Thymus (tissue), 11 donors: ENCODE results near the gene TDRD10. TPM values are rescaled to one million over a fixed set of nuclear protein-coding genes. Genes with fewer than 3 reads are reported as not detected.
A peak's percentile ranks its signal among the peaks of the same experiment; 100 is the strongest.

ENCODE experiments used
- DNase-seq, 9 donors: peaks; one replicate each; pipeline ENCODE4 v3.0.0-alpha.2; 2013; ENCODE audit warnings: low spot score in 9 of 9, low read depth in 6 of 9, missing footprints in 1 of 9
- H3K27ac ChIP-seq, 2 donors: one replicate each; pipeline ENCODE4 v1.5.1; 2013; ENCODE audit warnings: control low read depth in 1 of 2, low read depth in 1 of 2, low read length in 1 of 2, mild to moderate bottlenecking in 1 of 2, moderate library complexity in 1 of 2
- H3K27me3 ChIP-seq, 2 donors: one replicate each; pipeline ENCODE4 v1.5.1; 2013; ENCODE audit warnings: low read length in 1 of 2; ENCODE audit not compliant: control insufficient read depth in 2 of 2, insufficient read depth in 1 of 2
- H3K36me3 ChIP-seq, 2 donors: one replicate each; pipeline ENCODE4 v1.5.1; 2013; ENCODE audit warnings: low read length in 1 of 2, mild to moderate bottlenecking in 1 of 2, moderate library complexity in 1 of 2; ENCODE audit not compliant: control insufficient read depth in 2 of 2, insufficient read depth in 2 of 2
- H3K4me1 ChIP-seq, 2 donors: one replicate each; pipeline ENCODE4 v1.5.1; 2013; ENCODE audit warnings: low read length in 2 of 2; ENCODE audit not compliant: control insufficient read depth in 2 of 2, insufficient read depth in 2 of 2
- H3K4me3 ChIP-seq, 2 donors: one replicate each; pipeline ENCODE4 v1.5.1; 2013; ENCODE audit warnings: low read length in 2 of 2, control low read depth in 1 of 2, mild to moderate bottlenecking in 1 of 2
- H3K9me3 ChIP-seq, 2 donors: one replicate each; pipeline ENCODE4 v1.5.1; 2013; ENCODE audit warnings: low read length in 1 of 2, mild to moderate bottlenecking in 1 of 2; ENCODE audit not compliant: control insufficient read depth in 2 of 2, insufficient read depth in 1 of 2
- WGBS: extraction: QIAGEN DNeasy Blood & Tissue Kit; methylation state at CpG from one replicate; pipeline ENCODE4 v1.1.7; 2013; 5-methylcytosine and 5-hydroxymethylcytosine counted together
- polyA plus RNA-seq: library from polyadenylated mRNA; stranded (reverse); fragments of 200-250 nt; gene quantifications from one replicate; pipeline ENCODE4 v1.2.3, GENCODE V29; 2013
- total RNA-seq: library from RNA; stranded (reverse); fragments of 120-200 nt; gene quantifications from one replicate; pipeline ENCODE4 v1.2.4, GENCODE V29; 2013
- donor health status: healthy.

TDRD10 gene
- total and polyA plus RNA-seq, 2 donors: 0.47 to 12.2 TPM

DNA sequence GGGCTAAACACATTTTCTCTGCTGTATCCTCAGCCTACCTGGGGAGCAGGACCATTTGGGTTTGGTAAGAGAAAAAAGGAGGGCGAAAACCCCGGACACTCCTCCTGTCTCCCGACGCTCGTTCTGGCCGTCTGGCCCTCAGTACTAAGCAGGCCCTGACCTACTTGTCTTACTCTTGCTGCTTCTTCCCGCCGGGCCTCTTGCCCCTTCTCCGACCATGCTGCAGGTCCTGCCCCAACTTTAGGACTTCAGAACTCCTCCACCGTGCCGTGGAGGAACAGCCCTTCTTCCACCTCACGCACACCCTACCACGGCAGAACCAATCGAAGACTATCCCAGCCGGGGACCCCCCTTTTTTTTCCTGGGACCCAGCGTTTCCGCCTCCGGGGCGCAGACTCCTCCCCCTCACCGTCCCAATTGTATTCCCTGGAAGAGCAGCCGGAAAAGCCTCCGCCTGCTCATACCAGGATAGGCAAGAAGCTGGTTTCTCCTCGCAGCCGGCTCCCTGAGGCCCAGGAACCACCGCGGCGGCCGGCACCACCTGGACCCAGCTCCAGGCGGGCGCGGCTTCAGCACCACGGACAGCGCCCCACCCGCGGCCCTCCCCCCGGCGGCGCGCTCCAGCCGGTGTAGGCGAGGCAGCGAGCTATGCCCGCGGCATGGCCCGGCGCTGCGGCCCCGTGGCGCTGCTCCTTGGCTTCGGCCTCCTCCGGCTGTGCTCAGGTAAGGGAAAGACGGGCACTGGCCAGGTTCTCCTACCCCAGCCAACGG lies 65.6 kb downstream of the TDRD10 start, which contains the start of gene CHRNB2:
Gene CHRNB2, plus strand, starts transcription at position 393 of the 771 bp plus-strand sequence. Its CDS starts 267 bp downstream, at position 660.
- H3K27ac ChIP-seq: no peak within 1 kb of the TSS
- no peaks in the 10 kb centered on the region for H3K36me3 ChIP-seq
- no peak within 1 kb of the TSS for H3K4me3 ChIP-seq
- peaks cover 25 to 46% of the 10 kb centered on the region in 2 donors for H3K27me3 ChIP-seq
- 3% methylated on average over 53 of the region's 53 CpGs for WGBS
- DNase-seq: peak in 7 of 9 donors; percentile 32 to 80 (median 63)
- H3K9me3 ChIP-seq: peaks cover 0 to 4% of the 10 kb centered on the region in 2 donors
- peaks cover 7 to 8% of the 10 kb centered on the region in 2 donors for H3K4me1 ChIP-seq

DNA sequence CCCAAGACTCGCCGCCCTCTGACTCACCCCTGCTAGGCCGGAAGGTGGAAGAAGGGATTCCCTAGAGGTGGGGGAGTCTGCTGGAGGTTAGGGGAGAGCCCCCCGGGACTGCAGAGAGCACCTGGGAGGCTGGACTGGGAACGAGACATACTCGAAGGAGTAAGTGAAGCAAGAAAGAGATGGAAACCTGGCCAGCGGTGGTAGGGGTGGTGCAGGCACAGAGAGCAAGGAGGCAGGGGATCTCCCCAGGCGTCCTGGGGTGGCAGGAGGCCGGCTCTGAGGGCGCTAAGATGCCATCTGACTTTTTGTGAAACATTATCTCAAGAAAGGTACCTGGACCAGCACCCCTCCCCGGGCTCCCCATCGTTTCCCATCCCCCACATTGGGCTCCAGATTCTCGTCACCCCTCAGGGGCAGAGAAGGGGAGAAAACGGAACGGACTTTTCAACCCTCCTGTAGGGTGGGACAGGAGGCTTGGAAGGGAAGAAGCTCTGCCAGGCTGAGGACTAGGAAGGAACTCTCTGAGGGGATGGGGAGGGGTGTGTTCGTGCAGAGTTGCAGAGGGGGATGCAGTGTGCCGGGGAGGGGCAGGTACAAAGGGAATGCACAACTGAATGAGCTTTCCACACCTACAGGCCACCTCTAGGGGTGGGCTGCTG lies 66.3 kb downstream of the TDRD10 start:
- Histone ChIP-seq H3K4me3 (no peak overlapping the region), H3K4me1 (peaks cover 7 to 8% of the 10 kb centered on the region in 2 donors), H3K27ac (no peak overlapping the region), H3K27me3 (peaks cover 25 to 46% of the 10 kb centered on the region in 2 donors), H3K36me3 (no peaks in the 10 kb centered on the region), H3K9me3 (peaks cover 0 to 4% of the 10 kb centered on the region in 2 donors)
- 40% methylated on average over 17 of the region's 17 CpGs for WGBS
- no peak for DNase-seq

DNA sequence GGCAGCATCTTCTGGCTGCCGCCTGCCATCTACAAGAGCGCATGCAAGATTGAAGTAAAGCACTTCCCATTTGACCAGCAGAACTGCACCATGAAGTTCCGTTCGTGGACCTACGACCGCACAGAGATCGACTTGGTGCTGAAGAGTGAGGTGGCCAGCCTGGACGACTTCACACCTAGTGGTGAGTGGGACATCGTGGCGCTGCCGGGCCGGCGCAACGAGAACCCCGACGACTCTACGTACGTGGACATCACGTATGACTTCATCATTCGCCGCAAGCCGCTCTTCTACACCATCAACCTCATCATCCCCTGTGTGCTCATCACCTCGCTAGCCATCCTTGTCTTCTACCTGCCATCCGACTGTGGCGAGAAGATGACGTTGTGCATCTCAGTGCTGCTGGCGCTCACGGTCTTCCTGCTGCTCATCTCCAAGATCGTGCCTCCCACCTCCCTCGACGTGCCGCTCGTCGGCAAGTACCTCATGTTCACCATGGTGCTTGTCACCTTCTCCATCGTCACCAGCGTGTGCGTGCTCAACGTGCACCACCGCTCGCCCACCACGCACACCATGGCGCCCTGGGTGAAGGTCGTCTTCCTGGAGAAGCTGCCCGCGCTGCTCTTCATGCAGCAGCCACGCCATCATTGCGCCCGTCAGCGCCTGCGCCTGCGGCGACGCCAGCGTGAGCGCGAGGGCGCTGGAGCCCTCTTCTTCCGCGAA lies 69.4 kb downstream of the TDRD10 start:
- 97% methylated on average over 59 of the region's 59 CpGs for WGBS

DNA sequence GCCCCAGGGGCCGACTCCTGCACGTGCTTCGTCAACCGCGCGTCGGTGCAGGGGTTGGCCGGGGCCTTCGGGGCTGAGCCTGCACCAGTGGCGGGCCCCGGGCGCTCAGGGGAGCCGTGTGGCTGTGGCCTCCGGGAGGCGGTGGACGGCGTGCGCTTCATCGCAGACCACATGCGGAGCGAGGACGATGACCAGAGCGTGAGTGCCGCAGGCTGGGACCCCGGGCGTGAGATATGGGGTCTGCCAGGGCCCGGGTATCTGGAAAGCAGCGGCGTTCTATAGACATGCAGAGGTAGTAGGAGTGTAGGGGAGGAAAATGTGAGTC lies 69.9 kb downstream of the TDRD10 start:
- Histone ChIP-seq H3K27ac (no peak overlapping the region), H3K9me3 (peaks cover 0 to 4% of the 10 kb centered on the region in 2 donors), H3K27me3 (peaks cover 21 to 30% of the 10 kb centered on the region in 2 donors), H3K4me1 (peaks cover 7 to 8% of the 10 kb centered on the region in 2 donors), H3K4me3 (no peak overlapping the region), H3K36me3 (no peaks in the 10 kb centered on the region)
- 97% methylated on average over 29 of the region's 29 CpGs for WGBS
- no peak for DNase-seq

More for the DNA sequence above, 69.4 kb downstream of the TDRD10 start:
- no peak for DNase-seq
- Histone ChIP-seq H3K27ac (no peak overlapping the region), H3K27me3 (peaks cover 25 to 35% of the 10 kb centered on the region in 2 donors), H3K4me3 (no peak overlapping the region), H3K9me3 (peaks cover 0 to 4% of the 10 kb centered on the region in 2 donors), H3K4me1 (peaks cover 7 to 8% of the 10 kb centered on the region in 2 donors), H3K36me3 (no peaks in the 10 kb centered on the region)

DNA sequence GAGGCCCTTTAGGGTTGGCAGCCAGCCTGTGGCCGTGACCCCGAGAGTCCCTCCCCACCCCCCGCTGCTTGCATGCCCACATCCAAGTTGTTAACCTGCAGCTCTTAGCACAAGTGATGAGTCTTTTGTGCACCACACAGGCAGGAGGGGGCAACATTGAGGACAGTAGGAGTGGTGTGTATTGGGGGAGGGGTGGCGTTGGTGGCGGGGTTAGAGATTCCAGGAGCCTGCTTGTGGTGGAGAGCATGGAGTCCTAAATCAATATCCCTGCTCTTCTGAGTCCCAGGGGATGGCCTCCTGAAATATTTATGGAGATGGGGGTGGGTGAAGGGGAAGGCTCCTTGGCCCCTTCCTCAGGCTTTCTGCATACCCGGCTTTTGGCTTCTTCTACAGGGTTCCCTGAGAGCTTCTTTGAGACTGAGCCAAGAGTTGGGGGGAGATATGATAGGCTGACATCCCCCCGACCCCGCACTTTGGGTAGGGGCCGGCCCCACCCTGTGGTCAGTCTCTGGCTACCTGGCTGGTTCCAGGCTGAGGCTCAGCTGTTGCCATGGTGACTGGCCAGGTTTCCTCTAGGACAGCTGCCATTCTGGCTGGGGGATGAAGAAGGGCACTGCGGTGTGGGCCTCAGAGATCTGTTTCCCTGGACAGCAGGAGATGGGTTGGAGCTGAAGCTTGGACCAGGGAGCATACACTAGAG lies 70.6 kb downstream of the TDRD10 start:
- H3K4me1 ChIP-seq: peaks cover 5 to 6% of the 10 kb centered on the region in 2 donors
- no peak for DNase-seq
- no peak overlapping the region for H3K4me3 ChIP-seq
- H3K27me3 ChIP-seq: peaks cover 15 to 23% of the 10 kb centered on the region in 2 donors
- H3K9me3 ChIP-seq: peaks cover 0 to 4% of the 10 kb centered on the region in 2 donors
- H3K36me3 ChIP-seq: peaks cover 1 to 3% of the 10 kb centered on the region in 2 donors
- 88% methylated on average over 10 of the region's 10 CpGs for WGBS
- no peak overlapping the region for H3K27ac ChIP-seq

DNA sequence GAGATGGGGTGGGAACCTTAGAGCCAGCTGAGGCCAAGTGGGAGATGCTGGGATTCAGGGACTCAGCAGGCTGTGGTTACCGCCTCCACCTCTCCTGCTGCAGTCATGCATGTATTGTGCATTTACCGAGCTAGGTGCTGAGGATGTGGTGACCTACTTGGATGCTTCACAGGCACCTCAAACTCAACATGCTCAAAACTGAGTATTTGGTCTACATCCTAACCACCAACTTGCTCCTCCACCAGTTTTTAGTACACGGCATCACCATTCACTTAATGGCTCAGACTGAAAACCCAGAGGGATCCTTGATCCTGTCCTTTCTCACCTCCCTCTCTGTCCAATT lies 71.1 kb downstream of the TDRD10 start:
- Histone ChIP-seq H3K4me3 (no peak overlapping the region), H3K9me3 (peaks cover 0 to 4% of the 10 kb centered on the region in 2 donors), H3K36me3 (peaks cover 4 to 9% of the 10 kb centered on the region in 2 donors), H3K27me3 (peaks cover 9 to 18% of the 10 kb centered on the region in 2 donors), H3K4me1 (peaks cover under 1 to 1% of the 10 kb centered on the region in 2 donors), H3K27ac (no peak overlapping the region)
- no peak for DNase-seq
- WGBS: 90% methylated on average over 3 of the region's 3 CpGs

DNA sequence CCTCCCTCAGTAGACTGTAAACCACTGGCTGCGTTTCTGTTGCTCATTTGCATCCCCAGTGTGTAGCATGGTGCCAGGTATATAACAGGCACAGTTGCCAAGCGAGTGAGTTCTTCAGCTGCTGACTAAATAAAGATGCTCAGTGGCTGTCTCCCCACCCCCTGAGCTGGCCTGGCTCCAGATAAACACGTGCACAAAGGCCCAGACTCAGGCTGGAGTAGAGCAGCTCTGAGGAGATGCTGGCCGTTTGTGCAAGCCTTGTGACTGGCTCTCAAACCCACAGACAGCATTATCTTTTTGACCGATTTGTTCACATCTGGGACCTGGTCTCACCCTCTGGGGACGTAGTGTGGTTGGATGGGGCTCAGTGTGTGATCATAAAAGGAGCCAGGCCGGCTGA lies 72.7 kb downstream of the TDRD10 start:
- no peak for DNase-seq

DNA sequence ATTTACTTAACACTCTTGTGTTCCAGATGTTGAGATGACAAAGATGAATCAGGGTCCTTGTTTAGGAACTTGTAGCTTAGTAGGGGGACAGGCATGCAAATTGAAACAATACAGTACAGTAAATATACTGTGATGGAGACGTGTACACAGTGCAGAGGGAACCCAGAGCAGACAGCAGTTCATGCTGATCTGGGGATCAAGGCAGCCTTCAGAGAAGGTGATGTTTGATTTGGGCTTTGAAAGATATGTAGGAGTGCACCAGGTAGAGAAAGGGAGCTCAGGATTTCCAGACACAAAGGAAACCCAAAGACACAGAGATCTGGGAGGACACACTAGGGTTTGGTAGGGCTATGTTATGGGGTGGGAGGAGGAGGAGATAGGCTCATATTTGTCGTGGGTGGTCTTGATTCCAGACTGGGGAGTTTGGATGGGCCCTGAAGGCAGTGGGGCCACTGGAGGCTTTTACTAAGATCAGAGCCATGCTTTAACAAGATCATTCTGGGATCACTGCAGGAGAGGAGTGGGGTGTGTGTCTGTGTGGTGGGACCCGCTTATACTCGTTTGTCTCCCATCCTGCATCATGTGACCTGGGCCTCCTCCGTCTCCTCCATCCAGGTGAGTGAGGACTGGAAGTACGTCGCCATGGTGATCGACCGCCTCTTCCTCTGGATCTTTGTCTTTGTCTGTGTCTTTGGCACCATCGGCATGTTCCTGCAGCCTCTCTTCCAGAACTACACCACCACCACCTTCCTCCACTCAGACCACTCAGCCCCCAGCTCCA lies 73.3 kb downstream of the TDRD10 start:
- H3K27ac ChIP-seq: no peak overlapping the region
- WGBS: 90% methylated on average over 10 of the region's 10 CpGs
- H3K4me3 ChIP-seq: no peak overlapping the region
- peaks cover 26 to 31% of the 10 kb centered on the region in 2 donors for H3K36me3 ChIP-seq
- H3K9me3 ChIP-seq: no peaks in the 10 kb centered on the region
- DNase-seq: no peak
- no peaks in the 10 kb centered on the region for H3K27me3 ChIP-seq
- H3K4me1 ChIP-seq: no peaks in the 10 kb centered on the region

More for the DNA sequence above, 72.7 kb downstream of the TDRD10 start:
- Histone ChIP-seq H3K27ac (no peak overlapping the region), H3K27me3 (peaks cover 0 to 3% of the 10 kb centered on the region in 2 donors), H3K36me3 (peaks cover 19 to 24% of the 10 kb centered on the region in 2 donors), H3K4me1 (no peaks in the 10 kb centered on the region), H3K4me3 (no peak overlapping the region), H3K9me3 (no peaks in the 10 kb centered on the region)
- 49% methylated on average over 7 of the region's 7 CpGs for WGBS
